Measurements from ENCODE around the gene PRKAG2. TPM values are rescaled to one million over a fixed set of nuclear protein-coding genes. Genes with fewer than 3 reads are reported as not detected.

The PRKAG2 gene
- total and polyA plus RNA-seq, 2 of the 8 experiments (the other 6 are each of a cell fraction or from before 2014, with no cell fraction given) = 7.5 to 18.1 TPM

GRCh38 chr7:151767557-151767956, 109.4 kb downstream of the PRKAG2 start (continued):
- TF ChIP-seq POU5F1 (IDR thresholded peaks at IDR 0.05; ENCODE audit: low read depth, low read length) = no peak
- TF ChIP-seq YY1 (IDR thresholded peaks at IDR 0.05; ENCODE audit: low read depth, low read length) = no peak
- TF ChIP-seq EZH2 (IDR thresholded peaks at IDR 0.05; ENCODE audit: low read depth, low read length, severe bottlenecking) = no peak
- no peak for TF ChIP-seq SP2 (IDR thresholded peaks at IDR 0.05; ENCODE audit: low read length)

All from H1 (cell line).